HepG2 (cell line): ENCODE results near the gene TMEM141.

Source experiments
- POLR2A ChIP-seq, 2 experiments: IDR thresholded peaks; 2 replicates each; pipeline ENCODE4 v1.6.1; 2011; ENCODE audit warnings: low read depth in 2 of 2, low read length in 2 of 2, mild to moderate bottlenecking in 1 of 2, moderate library complexity in 1 of 2; ENCODE audit not compliant: insufficient read depth in 1 of 2
- RFX5 ChIP-seq: IDR thresholded peaks from 2 replicates; pipeline ENCODE4 v1.6.1; 2011; ENCODE audit warnings: low read depth, low read length, improper control_type of control experiment
- TFDP1 ChIP-seq: IDR thresholded peaks from 2 replicates; pipeline ENCODE4 v1.6.1; 2016; ENCODE audit warnings: missing compliant biosample characterization, missing genetic modification reagents, borderline replicate concordance
- ZNF121 ChIP-seq: sonication (generic); formaldehyde crosslinking; IDR thresholded peaks from 2 replicates; pipeline ENCODE4 v1.5.0; 2020; ENCODE audit warnings: mild to moderate bottlenecking, missing genetic modification reagents

- TF ChIP-seq ZNF121 (CRISPR knock-in tag), result no peak
- TF ChIP-seq TFDP1 (CRISPR knock-in tag), result no peak
- no peak for TF ChIP-seq POLR2A (IDR thresholded peaks at IDR 0.05; ENCODE audit: insufficient read depth in 1 of 2, low read depth in 2 of 2, low read length in 2 of 2)
- TF ChIP-seq RFX5, result no peak
These were observed 31.5 kb upstream of the TMEM141 start for GRCh38 chr9:136759436-136760325.
